ENCODE data around the gene LYAR. TPM values are rescaled to one million over a fixed set of nuclear protein-coding genes. Genes with fewer than 3 reads are reported as not detected.

LYAR gene
- total and polyA plus RNA-seq, 10 of the 15 experiments (the other 5 are each of a cell fraction or from before 2014, with no cell fraction given): 18.3 to 85.4 (median 40.1) TPM

- TF ChIP-seq SMAD5 (IDR thresholded peaks at IDR 0.05; ENCODE audit: low read depth): no peak
- TF ChIP-seq GATAD2B (conservative IDR thresholded peaks at IDR 0.05; ENCODE audit: low read depth): no peak
- no peak for TF ChIP-seq SRF (IDR thresholded peaks at IDR 0.05; ENCODE audit: low read depth in 2 of 2, low read length in 2 of 2)
- TF ChIP-seq SMC3 (IDR thresholded peaks at IDR 0.05; ENCODE audit: borderline replicate concordance, low read length): no peak
Observed at GRCh38 chr4:4311193-4311592, 21.2 kb upstream of the LYAR start (continued).

- H3K4me3 ChIP-seq: no peak overlapping the region
- FAIRE-seq (no peak), DNase-seq (ENCODE audit: low read depth, low spot score) (no peak), ATAC-seq (no peak)
- H2AFZ ChIP-seq (ENCODE audit: control insufficient read depth, low read depth, low read length): no peak overlapping the region
- TF ChIP-seq SPI1 (IDR thresholded peaks at IDR 0.05; ENCODE audit: borderline replicate concordance, insufficient read depth, low read depth, low read length) (no peak), CREM (IDR thresholded peaks at IDR 0.05; ENCODE audit: low read depth) (no peak), PML (IDR thresholded peaks at IDR 0.05; ENCODE audit: low read length) (no peak), YY1 (IDR thresholded peaks at IDR 0.05; ENCODE audit: low read depth, low read length) (no peak), CBX3 (IDR thresholded peaks at IDR 0.05; ENCODE audit: borderline replicate concordance, low read depth) (no peak), MTA2 (IDR thresholded peaks at IDR 0.05; ENCODE audit: low read depth) (no peak), RB1 (IDR thresholded peaks at IDR 0.05; ENCODE audit: borderline replicate concordance) (no peak), BMI1 (IDR thresholded peaks at IDR 0.05; ENCODE audit: borderline replicate concordance) (no peak), HCFC1 (IDR thresholded peaks at IDR 0.05; ENCODE audit: low read length) (no peak), ATF2 (IDR thresholded peaks at IDR 0.05; ENCODE audit: low read length) (no peak), KLF5 (IDR thresholded peaks at IDR 0.05; ENCODE audit: partially characterized antibody) (no peak), ESRRA (IDR thresholded peaks at IDR 0.05; ENCODE audit: low read length) (no peak), BACH1 (IDR thresholded peaks at IDR 0.05; ENCODE audit: borderline replicate concordance) (no peak), STAT1 (conservative IDR thresholded peaks at IDR 0.05) (no peak), SIX5 (IDR thresholded peaks at IDR 0.05; ENCODE audit: low read depth, low read length, severe bottlenecking) (no peak), RELA (IDR thresholded peaks at IDR 0.05; ENCODE audit: borderline replicate concordance, partially characterized antibody) (no peak), HDAC6 (IDR thresholded peaks at IDR 0.05; ENCODE audit: unreplicated experiment) (no peak), RBBP5 (conservative IDR thresholded peaks at IDR 0.05) (no peak)
- TF ChIP-seq, protein P1, sequence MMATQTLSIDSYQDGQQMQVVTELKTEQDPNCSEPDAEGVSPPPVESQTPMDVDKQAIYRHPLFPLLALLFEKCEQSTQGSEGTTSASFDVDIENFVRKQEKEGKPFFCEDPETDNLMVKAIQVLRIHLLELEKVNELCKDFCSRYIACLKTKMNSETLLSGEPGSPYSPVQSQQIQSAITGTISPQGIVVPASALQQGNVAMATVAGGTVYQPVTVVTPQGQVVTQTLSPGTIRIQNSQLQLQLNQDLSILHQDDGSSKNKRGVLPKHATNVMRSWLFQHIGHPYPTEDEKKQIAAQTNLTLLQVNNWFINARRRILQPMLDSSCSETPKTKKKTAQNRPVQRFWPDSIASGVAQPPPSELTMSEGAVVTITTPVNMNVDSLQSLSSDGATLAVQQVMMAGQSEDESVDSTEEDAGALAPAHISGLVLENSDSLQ (IDR thresholded peaks at IDR 0.05): no peak
- TF ChIP-seq, protein P2, sequence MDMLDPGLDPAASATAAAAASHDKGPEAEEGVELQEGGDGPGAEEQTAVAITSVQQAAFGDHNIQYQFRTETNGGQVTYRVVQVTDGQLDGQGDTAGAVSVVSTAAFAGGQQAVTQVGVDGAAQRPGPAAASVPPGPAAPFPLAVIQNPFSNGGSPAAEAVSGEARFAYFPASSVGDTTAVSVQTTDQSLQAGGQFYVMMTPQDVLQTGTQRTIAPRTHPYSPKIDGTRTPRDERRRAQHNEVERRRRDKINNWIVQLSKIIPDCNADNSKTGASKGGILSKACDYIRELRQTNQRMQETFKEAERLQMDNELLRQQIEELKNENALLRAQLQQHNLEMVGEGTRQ (IDR thresholded peaks at IDR 0.05; ENCODE audit: borderline replicate concordance, low read depth, low read length): no peak
- H3K9me3 ChIP-seq (replicated peaks; ENCODE audit: control insufficient read depth, insufficient read depth, low read length): no peaks in the 10 kb centered on the region
- ChIA-PET CTCF (interaction anchor here (1.5 kb wide), 1 partner anchor 8 kb away, joined by 5 read pairs; no protein-coding TSS in a partner anchor), POLR2A (no interaction called here), RAD21 (ENCODE audit: unreplicated experiment) (no interaction called here), SMC1A (ENCODE audit: uncharacterized antibody, unreplicated experiment) (no interaction called here)
- no peaks in the 10 kb centered on the region for H3K27me3 ChIP-seq (replicated peaks in 1 of 2; ENCODE audit: control insufficient read depth in 2 of 2, insufficient read depth in 2 of 2, low read length in 1 of 2)
- H3K4me1 ChIP-seq (ENCODE audit: control insufficient read depth, insufficient read depth, low read length): no peaks in the 10 kb centered on the region
- H3K9ac ChIP-seq (ENCODE audit: control insufficient read depth, insufficient read depth, low read length): no peak overlapping the region
- WGBS (ENCODE audit: insufficient coverage, insufficient replicate concordance, low lambda C conversion rate, missing lambda C conversion rate): 96% methylated on average over 9 of the region's 9 CpGs
- H3K36me3 ChIP-seq (ENCODE audit: control insufficient read depth in 2 of 2, insufficient read depth in 2 of 2, low read length in 1 of 2): no peaks in the 10 kb centered on the region; a peak in 3 of 4 replicates
- H3K79me2 ChIP-seq (ENCODE audit: control insufficient read depth, insufficient read depth, low read length): no peaks in the 10 kb centered on the region
- intact Hi-C loops (cut with micrococcal nuclease; ENCODE audit: unreplicated experiment): no loop called here
- H3K27ac ChIP-seq (ENCODE audit: control insufficient read depth, insufficient read depth): no peak overlapping the region
- H3K4me2 ChIP-seq (ENCODE audit: control insufficient read depth, insufficient read depth): no peak overlapping the region
- in situ Hi-C loops (cut with MboI): no loop called here
- no peaks in the 10 kb centered on the region for H4K20me1 ChIP-seq (ENCODE audit: control insufficient read depth, insufficient read depth)
- BruUV-seq (replicated peaks): no TSS peak
Observed at GRCh38 chr4:4308800-4309441, 19.0 kb upstream of the LYAR start.
